ENCODE results near the gene E4F1.
"Not testable (repeated sequence)": the region's sequence is repeated elsewhere in the genome, so short reads cannot be mapped to it uniquely, and the experiment has no call there.

The E4F1 gene

GRCh38 chr16:2230376-2230775 is 7.0 kb downstream of the E4F1 start:
- DNase-seq (ENCODE audit: low spot score), result no peak

- no peak for DNase-seq (ENCODE audit: low spot score)
Measured at GRCh38 chr16:2231016-2231931, 7.9 kb downstream of the E4F1 start.

- DNase-seq (ENCODE audit: low spot score), result no peak
Measured at GRCh38 chr16:2232094-2232990, 9.0 kb downstream of the E4F1 start.

- DNase-seq (ENCODE audit: low spot score), result no peak
Measured at GRCh38 chr16:2233046-2233775, 9.8 kb downstream of the E4F1 start.

- DNase-seq (ENCODE audit: low spot score), result no peak
Measured at GRCh38 chr16:2233872-2234812, 10.8 kb downstream of the E4F1 start.

GRCh38 chr16:2234813-2235170 is 11.4 kb downstream of the E4F1 start:
- no peak for DNase-seq (ENCODE audit: low spot score)

GRCh38 chr16:2235234-2235651 is 11.9 kb downstream of the E4F1 start:
- no peak for DNase-seq (ENCODE audit: low spot score)

GRCh38 chr16:2235695-2236336 is 12.4 kb downstream of the E4F1 start:
- no peak for DNase-seq (ENCODE audit: low spot score)

GRCh38 chr16:2236337-2237101 is 13.1 kb downstream of the E4F1 start, which contains the start of gene DNASE1L2:
TSS of gene DNASE1L2 (plus strand) at chr16:2236444. CDS start at chr16:2236817, 373 bp downstream.
- DNase-seq (ENCODE audit: low spot score), result peak; percentile 60

- no peak for DNase-seq (ENCODE audit: low spot score)
Measured at GRCh38 chr16:2237102-2237482, 13.7 kb downstream of the E4F1 start.

GRCh38 chr16:2237493-2238149 is 14.2 kb downstream of the E4F1 start:
- DNase-seq (ENCODE audit: low spot score), result no peak

GRCh38 chr16:2238150-2238837 is 14.9 kb downstream of the E4F1 start:
- DNase-seq (ENCODE audit: low spot score), result no peak

GRCh38 chr16:2238838-2239675 is 15.7 kb downstream of the E4F1 start:
- no peak for DNase-seq (ENCODE audit: low spot score)

GRCh38 chr16:2240331-2240730 is 16.9 kb downstream of the E4F1 start:
- DNase-seq (ENCODE audit: low spot score), result not testable (repeated sequence)

GRCh38 chr16:2242598-2242997 is 19.2 kb downstream of the E4F1 start:
- DNase-seq (ENCODE audit: low spot score), result no peak

- no peak for DNase-seq (ENCODE audit: low spot score)
Measured at GRCh38 chr16:2243031-2243528, 19.7 kb downstream of the E4F1 start.

GRCh38 chr16:2243781-2244180 is 20.4 kb downstream of the E4F1 start:
- DNase-seq (ENCODE audit: low spot score), result no peak

Data from AG08395 (cell line).